Caco-2 (cell line): Measurements from ENCODE around the gene CHAF1A. TPM values are rescaled to one million over a fixed set of nuclear protein-coding genes. Genes with fewer than 3 reads are reported as not detected.

Experiments used
- BruUV-seq: library from RNA; stranded (reverse); fragments of 400-500 nt; replicated peaks from 2 replicates; lab custom pipeline; 2021; lab: Mats Ljungman, UMichigan
- CTCF ChIA-PET: fragments of 300-600 bp; sonication (Branson Sonifier 250); formaldehyde crosslinking; loops from one replicate; lab custom pipeline; 2022; ENCODE audit warnings: antibody characterized with exemption; lab: Charles Lee
- POLR2A ChIA-PET: fragments of 300-600 bp; sonication (Branson Sonifier 250); formaldehyde crosslinking; loops from one replicate; lab custom pipeline; 2022; ENCODE audit warnings: antibody characterized with exemption; lab: Charles Lee
- DNase-seq, 2 experiments: peaks; one replicate each; pipeline versions ENCODE4 v3.0.0 to v3.0.0-alpha.2; 2020 to 2022
- H3K27me3 ChIP-seq: replicated peaks from 2 replicates; pipeline ENCODE4 v1.6.0; 2011; ENCODE audit warnings: low read length; ENCODE audit not compliant: control insufficient read depth, insufficient read depth
- H3K36me3 ChIP-seq: 2 replicates; pipeline ENCODE4 v1.5.1; 2011; ENCODE audit warnings: low read length; ENCODE audit not compliant: control insufficient read depth, insufficient read depth
- H3K4me1 ChIP-seq: fragments of 250-450 bp; sonication (Bioruptor Pico); 2 replicates; pipeline ENCODE4 v1.5.1; 2020; ENCODE audit warnings: mild to moderate bottlenecking
- H3K4me3 ChIP-seq: 2 replicates; pipeline ENCODE4 v1.5.1; 2011; ENCODE audit warnings: low read depth, mild to moderate bottlenecking, control low read depth, low read length
- H3K9me3 ChIP-seq: fragments of 250-450 bp; sonication (Bioruptor Pico); 2 replicates; pipeline ENCODE4 v1.5.1; 2020; ENCODE audit warnings: mild to moderate bottlenecking, moderate library complexity
- H3K27ac Mint-ChIP-seq: one replicate; pipeline ENCODE4 v1.8.0; 2022; ENCODE audit warnings: mixed read lengths; ENCODE audit not compliant: unreplicated experiment
- H3K27me3 Mint-ChIP-seq: one replicate; pipeline ENCODE4 v1.8.0; 2022; ENCODE audit warnings: mixed read lengths; ENCODE audit not compliant: insufficient read depth, unreplicated experiment
- H3K36me3 Mint-ChIP-seq: one replicate; pipeline ENCODE4 v1.8.0; 2022; ENCODE audit warnings: mild to moderate bottlenecking, mixed read lengths; ENCODE audit not compliant: insufficient read depth, unreplicated experiment
- H3K4me1 Mint-ChIP-seq: one replicate; pipeline ENCODE4 v1.8.0; 2022; ENCODE audit warnings: low read depth, mixed read lengths; ENCODE audit not compliant: unreplicated experiment
- H3K4me3 Mint-ChIP-seq: one replicate; pipeline ENCODE4 v1.8.0; 2022; ENCODE audit warnings: mild to moderate bottlenecking, moderate library complexity, mixed read lengths; ENCODE audit not compliant: unreplicated experiment
- H3K9me3 Mint-ChIP-seq: one replicate; pipeline ENCODE4 v1.8.0; 2022; ENCODE audit warnings: mixed read lengths; ENCODE audit not compliant: unreplicated experiment
- intact Hi-C: fragments of 100-400 bp; cut with micrococcal nuclease; formaldehyde crosslinking; loops from one replicate; pipeline ENCODE4 v1.10.0; 2022; ENCODE audit not compliant: unreplicated experiment
- total RNA-seq: library from RNA; stranded (reverse); gene quantifications from 2 replicates; pipeline ENCODE4 v1.2.3, GENCODE V29; 2022
- TF ChIP-seq, protein P1 (sequence below), 2 experiments: fragments of 200-600 bp in 1 of 2; IDR thresholded peaks; 1 replicate in 1 of 2; 2 replicates in 1 of 2; pipeline versions ENCODE4 v1.5.1 to v1.8.0; 2011 to 2022; ENCODE audit warnings: antibody characterized with exemption in 1 of 2, control low read depth in 1 of 2, inconsistent platforms in 1 of 2, low read depth in 1 of 2, low read length in 1 of 2, mild to moderate bottlenecking in 1 of 2, moderate library complexity in 1 of 2; ENCODE audit not compliant: insufficient read depth in 1 of 2, severe bottlenecking in 1 of 2, unreplicated experiment in 1 of 2

The CHAF1A gene
- total RNA-seq, 1 experiment from 2014 or later = 63.1 TPM

DNA sequence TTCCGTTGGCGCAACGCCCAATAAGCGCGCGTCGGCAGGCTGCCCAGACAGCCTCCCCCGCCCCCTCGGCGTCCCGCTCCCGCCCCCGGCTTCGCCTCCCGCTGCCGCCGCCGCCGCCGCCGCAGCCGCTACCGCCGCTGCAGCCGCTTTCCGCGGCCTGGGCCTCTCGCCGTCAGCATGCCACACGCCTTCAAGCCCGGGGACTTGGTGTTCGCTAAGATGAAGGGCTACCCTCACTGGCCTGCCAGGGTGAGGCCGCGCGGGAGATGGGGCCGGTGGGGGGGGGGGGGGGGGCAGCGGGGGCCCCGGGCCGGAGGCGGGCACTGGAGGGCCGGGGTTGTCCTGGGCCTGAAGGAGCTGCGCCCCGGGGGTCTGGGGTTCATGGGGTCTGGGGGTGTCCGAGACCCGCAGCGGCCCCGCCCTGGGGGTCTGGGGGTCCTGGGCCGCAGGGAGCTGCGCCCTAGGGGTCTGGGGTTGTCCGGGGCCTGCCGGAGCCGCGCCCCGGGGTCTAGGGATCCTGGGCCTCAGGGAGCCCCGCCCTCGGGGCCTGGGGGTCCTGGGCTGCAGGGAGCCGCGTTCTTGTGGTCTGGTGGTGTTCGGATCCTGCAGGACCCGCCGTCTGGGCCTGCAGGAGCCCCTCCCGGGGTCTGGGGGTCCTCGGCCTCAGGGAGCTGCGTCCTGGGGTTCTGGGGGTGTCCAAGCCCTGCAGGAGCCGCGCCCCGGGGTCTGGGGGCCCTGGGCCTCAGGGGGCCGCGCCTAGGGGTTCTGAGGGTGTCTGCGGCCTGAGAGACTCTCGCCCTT, 69.9 kb downstream of the CHAF1A start, which contains the start of gene HDGFL2:
HDGFL2 (plus strand) TSS at position 124 of the 801 bp plus-strand sequence; CDS start at position 178, 54 bp downstream.
- ChIA-PET POLR2A (interaction anchor here (1.0 to 1.9 kb wide), 3 partner anchors 15 to 130 kb away, joined by 4 to 11 read pairs (median 6); partner anchors contain the start of gene UBXN6), CTCF (interaction anchor here (0.7 to 1.6 kb wide), 5 partner anchors 16 to 119 kb away, joined by 3 to 6 read pairs (median 3); partner anchors contain the start of gene PLIN5)
- Mint-ChIP-seq H3K36me3 (peaks cover 3% of the 10 kb centered on the region), H3K27ac (peak within 1 kb of the TSS; percentile 35), H3K27me3 (no peaks in the 10 kb centered on the region), H3K4me1 (peaks cover 6% of the 10 kb centered on the region), H3K9me3 (no peaks in the 10 kb centered on the region), H3K4me3 (no peak within 1 kb of the TSS)
- H3K36me3 ChIP-seq = no peaks in the 10 kb centered on the region; the same call in 1 of the 2 replicates
- intact Hi-C loops = no loop called here
- DNase-seq = no peak
- no TSS peak for BruUV-seq
- H3K4me3 ChIP-seq = peak within 1 kb of the TSS; percentile 87
- peaks cover 4% of the 10 kb centered on the region; the same call in 1 of the 2 replicates for H3K4me1 ChIP-seq
- H3K9me3 ChIP-seq = no peaks in the 10 kb centered on the region
- H3K27me3 ChIP-seq = no peaks in the 10 kb centered on the region
- TF ChIP-seq, protein P1, sequence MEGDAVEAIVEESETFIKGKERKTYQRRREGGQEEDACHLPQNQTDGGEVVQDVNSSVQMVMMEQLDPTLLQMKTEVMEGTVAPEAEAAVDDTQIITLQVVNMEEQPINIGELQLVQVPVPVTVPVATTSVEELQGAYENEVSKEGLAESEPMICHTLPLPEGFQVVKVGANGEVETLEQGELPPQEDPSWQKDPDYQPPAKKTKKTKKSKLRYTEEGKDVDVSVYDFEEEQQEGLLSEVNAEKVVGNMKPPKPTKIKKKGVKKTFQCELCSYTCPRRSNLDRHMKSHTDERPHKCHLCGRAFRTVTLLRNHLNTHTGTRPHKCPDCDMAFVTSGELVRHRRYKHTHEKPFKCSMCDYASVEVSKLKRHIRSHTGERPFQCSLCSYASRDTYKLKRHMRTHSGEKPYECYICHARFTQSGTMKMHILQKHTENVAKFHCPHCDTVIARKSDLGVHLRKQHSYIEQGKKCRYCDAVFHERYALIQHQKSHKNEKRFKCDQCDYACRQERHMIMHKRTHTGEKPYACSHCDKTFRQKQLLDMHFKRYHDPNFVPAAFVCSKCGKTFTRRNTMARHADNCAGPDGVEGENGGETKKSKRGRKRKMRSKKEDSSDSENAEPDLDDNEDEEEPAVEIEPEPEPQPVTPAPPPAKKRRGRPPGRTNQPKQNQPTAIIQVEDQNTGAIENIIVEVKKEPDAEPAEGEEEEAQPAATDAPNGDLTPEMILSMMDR (IDR thresholded peaks at IDR 0.05; ENCODE audit: insufficient read depth in 1 of 2, low read depth in 1 of 2, low read length in 1 of 2, severe bottlenecking in 1 of 2, unreplicated experiment in 1 of 2) = no peak

DNA sequence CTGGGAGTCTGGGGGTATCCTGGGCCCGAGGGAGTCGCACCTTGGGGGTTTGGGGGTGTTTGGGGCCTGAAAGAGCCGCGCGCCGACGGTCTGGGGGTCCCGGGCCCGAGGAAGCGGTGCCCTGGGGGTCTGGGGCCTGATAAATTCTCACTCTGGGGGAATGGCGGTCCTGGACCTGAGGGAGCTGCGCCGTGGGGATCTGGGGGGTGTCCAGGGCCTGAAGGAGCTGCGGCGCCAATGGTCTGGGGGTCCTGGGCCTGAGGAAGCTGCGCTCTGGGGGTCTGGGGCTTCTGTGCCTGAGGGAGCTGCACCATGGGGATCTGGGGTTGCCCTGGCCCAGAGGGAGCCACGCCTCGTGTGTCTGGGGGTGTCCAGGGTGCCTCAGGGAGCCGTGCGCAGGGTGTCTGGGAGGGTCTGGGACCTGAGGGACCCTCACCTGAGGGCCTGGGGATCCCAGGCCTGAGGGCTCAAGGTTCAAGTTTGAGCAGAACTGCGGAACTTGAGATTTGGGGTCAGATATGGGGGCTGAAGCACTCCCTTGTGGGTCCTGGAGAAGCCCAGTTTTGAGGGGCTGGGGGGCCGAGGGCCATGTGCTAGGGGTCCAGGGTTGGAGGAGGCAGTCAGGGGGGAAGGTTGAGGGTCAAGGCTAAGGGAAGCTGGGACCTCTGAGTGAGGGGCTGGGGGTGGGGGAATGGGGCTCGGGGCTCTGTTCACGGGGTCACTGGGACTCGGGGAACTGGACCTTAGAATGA, 70.7 kb downstream of the CHAF1A start:
- H3K36me3 ChIP-seq = no peaks in the 10 kb centered on the region; the same call in 1 of the 2 replicates
- H3K4me1 ChIP-seq = peaks cover 4% of the 10 kb centered on the region; the same call in 1 of the 2 replicates
- Mint-ChIP-seq H3K9me3 (no peaks in the 10 kb centered on the region), H3K27ac (peak overlapping the region; percentile 35), H3K36me3 (peaks cover 12% of the 10 kb centered on the region), H3K4me1 (peaks cover 6% of the 10 kb centered on the region), H3K27me3 (no peaks in the 10 kb centered on the region), H3K4me3 (no peak overlapping the region)
- H3K27me3 ChIP-seq = no peaks in the 10 kb centered on the region
- peak overlapping the region; percentile 87 for H3K4me3 ChIP-seq
- DNase-seq = no peak
- CTCF ChIA-PET = interaction anchor here (0.7 kb wide), 1 partner anchor 120 kb away, joined by 3 read pairs; no protein-coding TSS in a partner anchor
- TF ChIP-seq, protein P1 (IDR thresholded peaks at IDR 0.05; ENCODE audit: insufficient read depth in 1 of 2, low read depth in 1 of 2, low read length in 1 of 2, severe bottlenecking in 1 of 2, unreplicated experiment in 1 of 2) = no peak
- POLR2A ChIA-PET = no interaction called here
- no TSS peak for BruUV-seq
- H3K9me3 ChIP-seq = no peaks in the 10 kb centered on the region
- intact Hi-C loops = no loop called here
